Measurements from ENCODE around the gene HEBP2. TPM values are rescaled to one million over a fixed set of nuclear protein-coding genes. Genes with fewer than 3 reads are reported as not detected.
"Not testable (repeated sequence)": the region's sequence is repeated elsewhere in the genome, so short reads cannot be mapped to it uniquely, and the experiment has no call there.

HEBP2 gene
- total and polyA plus RNA-seq, 2 experiments from 2014 or later, result 25.6 to 118 TPM

GRCh38 chr6:138357928-138358327 lies 46.1 kb upstream of the HEBP2 start:
- Histone ChIP-seq H3K27ac (ENCODE audit: low read depth) (no peak overlapping the region), H3K4me3 (no peak overlapping the region), H3K79me2 (replicated peaks; ENCODE audit: insufficient read depth) (no peaks in the 10 kb centered on the region), H2AFZ (no peak overlapping the region), H3K36me3 (ENCODE audit: insufficient read depth) (no peaks in the 10 kb centered on the region), H3K4me1 (ENCODE audit: insufficient read depth) (no peaks in the 10 kb centered on the region), H4K20me1 (replicated peaks; ENCODE audit: insufficient read depth) (no peaks in the 10 kb centered on the region), H3F3A (replicated peaks; ENCODE audit: low read depth) (no peaks in the 10 kb centered on the region), H3K27me3 (ENCODE audit: insufficient read depth) (no peaks in the 10 kb centered on the region), H3K4me2 (no peak overlapping the region), H3K9me2 (ENCODE audit: insufficient read depth) (no peaks in the 10 kb centered on the region)
- Mint-ChIP-seq H3K27ac (no peak overlapping the region), H3K4me3 (no peak overlapping the region), H3K27me3 (ENCODE audit: insufficient read depth, low read depth, poor library complexity) (peaks cover 1% of the 10 kb centered on the region), H3K4me1 (no peaks in the 10 kb centered on the region), H3K9me3 (no peaks in the 10 kb centered on the region), H3K36me3 (ENCODE audit: low read depth) (peaks cover 3% of the 10 kb centered on the region; the same call in 1 of the 3 replicates)
- ATAC-seq (no peak), DNase-seq (ENCODE audit: low spot score) (no peak)
- TF ChIP-seq, protein P1, sequence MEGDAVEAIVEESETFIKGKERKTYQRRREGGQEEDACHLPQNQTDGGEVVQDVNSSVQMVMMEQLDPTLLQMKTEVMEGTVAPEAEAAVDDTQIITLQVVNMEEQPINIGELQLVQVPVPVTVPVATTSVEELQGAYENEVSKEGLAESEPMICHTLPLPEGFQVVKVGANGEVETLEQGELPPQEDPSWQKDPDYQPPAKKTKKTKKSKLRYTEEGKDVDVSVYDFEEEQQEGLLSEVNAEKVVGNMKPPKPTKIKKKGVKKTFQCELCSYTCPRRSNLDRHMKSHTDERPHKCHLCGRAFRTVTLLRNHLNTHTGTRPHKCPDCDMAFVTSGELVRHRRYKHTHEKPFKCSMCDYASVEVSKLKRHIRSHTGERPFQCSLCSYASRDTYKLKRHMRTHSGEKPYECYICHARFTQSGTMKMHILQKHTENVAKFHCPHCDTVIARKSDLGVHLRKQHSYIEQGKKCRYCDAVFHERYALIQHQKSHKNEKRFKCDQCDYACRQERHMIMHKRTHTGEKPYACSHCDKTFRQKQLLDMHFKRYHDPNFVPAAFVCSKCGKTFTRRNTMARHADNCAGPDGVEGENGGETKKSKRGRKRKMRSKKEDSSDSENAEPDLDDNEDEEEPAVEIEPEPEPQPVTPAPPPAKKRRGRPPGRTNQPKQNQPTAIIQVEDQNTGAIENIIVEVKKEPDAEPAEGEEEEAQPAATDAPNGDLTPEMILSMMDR (conservative IDR thresholded peaks at IDR 0.05; ENCODE audit: low read depth in 2 of 2), result no peak
- TF ChIP-seq ZNF114 (CRISPR knock-in tag; IDR thresholded peaks at IDR 0.05), result no peak
- no peak for TF ChIP-seq NANOG (IDR thresholded peaks at IDR 0.05; ENCODE audit: borderline replicate concordance)

DNA sequence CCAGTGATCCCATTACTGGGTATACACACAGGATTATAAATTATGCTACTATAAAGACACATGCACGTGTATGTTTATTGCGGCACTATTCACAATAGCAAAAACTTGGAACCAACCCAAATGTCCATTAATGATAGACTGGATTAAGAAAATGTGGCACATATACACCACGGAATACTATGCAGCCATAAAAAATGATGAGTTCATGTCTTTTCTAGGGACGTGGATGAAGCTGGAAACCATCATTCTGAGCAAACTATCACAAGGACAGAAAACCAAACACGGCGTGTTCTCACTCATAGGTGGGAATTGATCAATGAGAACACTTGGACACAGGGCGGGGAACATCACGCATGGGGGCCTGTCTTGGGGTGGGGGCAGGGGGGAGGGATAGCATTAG lies 35.3 kb upstream of the HEBP2 start:
- not testable (repeated sequence) for H3K36me3 ChIP-seq (ENCODE audit: insufficient read depth); H3K9me2 ChIP-seq (ENCODE audit: insufficient read depth); H3K4me3 ChIP-seq; DNase-seq (ENCODE audit: low spot score); H3K27ac Mint-ChIP-seq; H3K27ac ChIP-seq (ENCODE audit: low read depth); H3K79me2 ChIP-seq (replicated peaks; ENCODE audit: insufficient read depth); H3K4me3 Mint-ChIP-seq; H2AFZ ChIP-seq; ATAC-seq; H3K27me3 ChIP-seq (ENCODE audit: insufficient read depth); H3K36me3 Mint-ChIP-seq (ENCODE audit: low read depth); H3K27me3 Mint-ChIP-seq (ENCODE audit: insufficient read depth, low read depth, poor library complexity); H3K4me2 ChIP-seq; H3K9me3 Mint-ChIP-seq; H3F3A ChIP-seq (replicated peaks; ENCODE audit: low read depth); H4K20me1 ChIP-seq (replicated peaks; ENCODE audit: insufficient read depth)
- peaks cover 19% of the 10 kb centered on the region; the same call in 2 of the 3 replicates for H3K4me1 Mint-ChIP-seq
- peaks cover 10% of the 10 kb centered on the region; the same call in 1 of the 2 replicates for H3K4me1 ChIP-seq (ENCODE audit: insufficient read depth)

GRCh38 chr6:138370631-138371451 lies 33.2 kb upstream of the HEBP2 start:
- no peak for TF ChIP-seq CREB1 (CRISPR knock-in tag; IDR thresholded peaks at IDR 0.05; ENCODE audit: low read depth)
- TF ChIP-seq ZNF462 (CRISPR knock-in tag; IDR thresholded peaks at IDR 0.05), result no peak
- Histone ChIP-seq H3K27me3 (ENCODE audit: insufficient read depth) (no peaks in the 10 kb centered on the region), H3K4me1 (ENCODE audit: insufficient read depth) (peaks cover 10% of the 10 kb centered on the region; the same call in 1 of the 2 replicates), H3K27ac (ENCODE audit: low read depth) (no peak overlapping the region), H3K4me3 (no peak overlapping the region), H3K9me2 (ENCODE audit: insufficient read depth) (no peaks in the 10 kb centered on the region), H3F3A (replicated peaks; ENCODE audit: low read depth) (no peaks in the 10 kb centered on the region), H2AFZ (no peak overlapping the region), H3K79me2 (replicated peaks; ENCODE audit: insufficient read depth) (no peaks in the 10 kb centered on the region), H3K4me2 (no peak overlapping the region), H3K36me3 (ENCODE audit: insufficient read depth) (no peaks in the 10 kb centered on the region), H4K20me1 (replicated peaks; ENCODE audit: insufficient read depth) (no peaks in the 10 kb centered on the region)
- H3K27me3 Mint-ChIP-seq (ENCODE audit: insufficient read depth, low read depth, poor library complexity), result peaks cover 4% of the 10 kb centered on the region
- peaks cover 5% of the 10 kb centered on the region; the same call in 2 of the 3 replicates for H3K9me3 Mint-ChIP-seq
- H3K27ac Mint-ChIP-seq, result no peak overlapping the region
- no peaks in the 10 kb centered on the region; the same call in 2 of the 3 replicates for H3K36me3 Mint-ChIP-seq (ENCODE audit: low read depth)
- ATAC-seq, result no peak
- H3K4me3 Mint-ChIP-seq, result no peak overlapping the region
- DNase-seq (ENCODE audit: low spot score), result no peak
- H3K4me1 Mint-ChIP-seq, result peaks cover 19% of the 10 kb centered on the region; the same call in 2 of the 3 replicates
